Activated CD8-positive, alpha-beta T cell treated with anti-CD3 and anti-CD28 coated beads for 36 hours (primary cell): ENCODE measurements around the gene ZC3H18. TPM values are rescaled to one million over a fixed set of nuclear protein-coding genes. Genes with fewer than 3 reads are reported as not detected.

Source experiments
- ATAC-seq: fragments of 200-7000 bp; cut with Tn5 transposase; one replicate; pipeline ENCODE4 v1.10.0; 2021; ENCODE audit warnings: mild to moderate bottlenecking, moderate library complexity
- CTCF ChIA-PET: fragments of 350-600 bp; sonication (Branson Sonifier 250); formaldehyde crosslinking; loops from one replicate; lab custom pipeline; 2021; ENCODE audit warnings: antibody characterized with exemption; lab: Charles Lee
- POLR2A ChIA-PET: fragments of 350-600 bp; sonication (Branson Sonifier 250); formaldehyde crosslinking; loops from one replicate; lab custom pipeline; 2021; ENCODE audit warnings: antibody characterized with exemption; lab: Charles Lee
- DNase-seq: peaks from one replicate; pipeline ENCODE4 v3.0.0-alpha.2; 2020
- H3K27ac Mint-ChIP-seq: one replicate; pipeline ENCODE4 v1.8.0; 2021; ENCODE audit warnings: mild to moderate bottlenecking, mixed read lengths
- H3K27me3 Mint-ChIP-seq: one replicate; pipeline ENCODE4 v1.8.0; 2021; ENCODE audit warnings: mixed read lengths
- H3K36me3 Mint-ChIP-seq: one replicate; pipeline ENCODE4 v1.8.0; 2021; ENCODE audit warnings: low read depth, mixed read lengths
- H3K4me1 Mint-ChIP-seq: one replicate; pipeline ENCODE4 v1.8.0; 2021; ENCODE audit warnings: low read depth, mixed read lengths
- H3K4me3 Mint-ChIP-seq: one replicate; pipeline ENCODE4 v1.8.0; 2021; ENCODE audit warnings: mild to moderate bottlenecking, moderate library complexity, mixed read lengths
- H3K9me3 Mint-ChIP-seq: one replicate; pipeline ENCODE4 v1.8.0; 2021; ENCODE audit warnings: mixed read lengths
- intact Hi-C: fragments of 100-400 bp; cut with micrococcal nuclease; formaldehyde crosslinking; loops from one replicate; pipeline ENCODE4 v1.10.0; 2022
- total RNA-seq, 2 experiments: library from RNA; stranded (reverse); gene quantifications; one replicate each; pipeline ENCODE4 v1.2.3, GENCODE V29; 2021
- TF ChIP-seq, protein P1 (sequence below): fragments of 200-600 bp; IDR thresholded peaks from one replicate; pipeline ENCODE4 v1.8.0; 2022; ENCODE audit warnings: antibody characterized with exemption, mild to moderate bottlenecking

ZC3H18 gene
- total RNA-seq, 2 experiments from 2014 or later = 67.7 to 73.5 TPM

DNA sequence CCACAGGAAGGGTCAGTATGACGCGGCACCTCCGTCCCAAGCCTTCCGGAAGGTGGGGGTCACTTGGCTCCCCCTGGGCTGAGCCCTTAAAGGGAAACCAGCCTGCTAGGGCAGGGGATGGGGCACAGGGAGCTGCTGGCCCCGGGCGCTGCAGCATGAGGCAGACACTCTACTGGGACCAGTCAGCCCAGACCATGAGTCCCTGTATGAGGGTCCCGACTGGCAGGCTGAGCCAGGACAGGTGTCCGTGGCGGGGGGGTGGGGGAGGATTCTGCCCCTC, 43.4 kb upstream of the ZC3H18 start:
- Mint-ChIP-seq H3K9me3 (no peaks in the 10 kb centered on the region), H3K4me3 (no peak overlapping the region), H3K36me3 (peaks cover 2% of the 10 kb centered on the region), H3K27me3 (no peaks in the 10 kb centered on the region), H3K27ac (no peak overlapping the region), H3K4me1 (no peaks in the 10 kb centered on the region)
- ChIA-PET CTCF (interaction anchor here (0.9 kb wide), 1 partner anchor 83 kb away, joined by 3 read pairs; no protein-coding TSS in a partner anchor), POLR2A (no interaction called here)
- ATAC-seq (no peak), DNase-seq (no peak)
- intact Hi-C loops = loop anchor here (5.0 kb wide), 1 partner anchor 75 kb away; the partner anchor contains the start of gene ZFPM1
- TF ChIP-seq, protein P1, sequence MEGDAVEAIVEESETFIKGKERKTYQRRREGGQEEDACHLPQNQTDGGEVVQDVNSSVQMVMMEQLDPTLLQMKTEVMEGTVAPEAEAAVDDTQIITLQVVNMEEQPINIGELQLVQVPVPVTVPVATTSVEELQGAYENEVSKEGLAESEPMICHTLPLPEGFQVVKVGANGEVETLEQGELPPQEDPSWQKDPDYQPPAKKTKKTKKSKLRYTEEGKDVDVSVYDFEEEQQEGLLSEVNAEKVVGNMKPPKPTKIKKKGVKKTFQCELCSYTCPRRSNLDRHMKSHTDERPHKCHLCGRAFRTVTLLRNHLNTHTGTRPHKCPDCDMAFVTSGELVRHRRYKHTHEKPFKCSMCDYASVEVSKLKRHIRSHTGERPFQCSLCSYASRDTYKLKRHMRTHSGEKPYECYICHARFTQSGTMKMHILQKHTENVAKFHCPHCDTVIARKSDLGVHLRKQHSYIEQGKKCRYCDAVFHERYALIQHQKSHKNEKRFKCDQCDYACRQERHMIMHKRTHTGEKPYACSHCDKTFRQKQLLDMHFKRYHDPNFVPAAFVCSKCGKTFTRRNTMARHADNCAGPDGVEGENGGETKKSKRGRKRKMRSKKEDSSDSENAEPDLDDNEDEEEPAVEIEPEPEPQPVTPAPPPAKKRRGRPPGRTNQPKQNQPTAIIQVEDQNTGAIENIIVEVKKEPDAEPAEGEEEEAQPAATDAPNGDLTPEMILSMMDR = no peak

DNA sequence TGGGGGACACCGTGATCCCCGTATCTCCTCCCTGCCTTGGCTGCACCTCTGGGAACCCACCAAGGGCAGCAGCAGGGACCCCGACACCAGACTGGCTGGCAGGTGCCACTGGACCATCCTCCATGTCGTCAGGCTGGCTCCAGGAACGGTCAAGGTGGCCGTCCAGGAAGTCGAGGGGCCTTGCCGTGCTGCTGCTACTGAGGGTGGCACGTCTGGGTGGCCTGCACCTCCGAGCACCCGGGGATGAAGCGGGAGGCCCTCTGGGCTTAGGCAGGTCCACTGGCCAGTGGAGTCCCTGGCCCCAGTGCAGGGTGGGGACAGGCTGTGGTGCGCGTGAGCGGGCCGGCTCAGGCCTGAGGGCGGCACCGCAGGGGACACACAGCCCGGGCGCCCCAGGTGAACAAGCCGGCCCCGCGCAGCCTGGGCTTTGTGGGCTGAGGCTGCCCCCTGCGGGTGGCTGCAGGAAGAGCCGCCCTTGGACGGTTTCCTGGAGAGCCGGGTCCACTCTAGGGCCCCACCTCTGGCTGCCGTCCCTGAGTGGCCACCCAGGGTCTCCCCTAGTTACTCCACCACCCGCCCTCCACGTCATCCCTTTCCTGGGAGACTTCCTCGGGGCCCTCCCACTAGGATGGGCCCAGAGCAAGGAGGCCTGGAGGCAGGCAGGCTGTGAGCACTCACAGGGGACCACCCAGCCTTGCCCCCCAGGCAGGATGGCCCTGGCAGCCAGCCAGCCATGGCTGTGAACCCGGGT, 42.8 kb upstream of the ZC3H18 start:
- Mint-ChIP-seq H3K27ac (no peak overlapping the region), H3K4me1 (no peaks in the 10 kb centered on the region), H3K27me3 (no peaks in the 10 kb centered on the region), H3K4me3 (no peak overlapping the region), H3K36me3 (no peaks in the 10 kb centered on the region), H3K9me3 (no peaks in the 10 kb centered on the region)
- intact Hi-C loops = loop anchor here (5.0 kb wide), 1 partner anchor 75 kb away; the partner anchor contains the start of gene ZFPM1
- ATAC-seq (peak; percentile 82), DNase-seq (peak; percentile 71)
- POLR2A ChIA-PET = no interaction called here
- CTCF ChIA-PET = no interaction called here
- TF ChIP-seq, protein P1 = peak; percentile 85

DNA sequence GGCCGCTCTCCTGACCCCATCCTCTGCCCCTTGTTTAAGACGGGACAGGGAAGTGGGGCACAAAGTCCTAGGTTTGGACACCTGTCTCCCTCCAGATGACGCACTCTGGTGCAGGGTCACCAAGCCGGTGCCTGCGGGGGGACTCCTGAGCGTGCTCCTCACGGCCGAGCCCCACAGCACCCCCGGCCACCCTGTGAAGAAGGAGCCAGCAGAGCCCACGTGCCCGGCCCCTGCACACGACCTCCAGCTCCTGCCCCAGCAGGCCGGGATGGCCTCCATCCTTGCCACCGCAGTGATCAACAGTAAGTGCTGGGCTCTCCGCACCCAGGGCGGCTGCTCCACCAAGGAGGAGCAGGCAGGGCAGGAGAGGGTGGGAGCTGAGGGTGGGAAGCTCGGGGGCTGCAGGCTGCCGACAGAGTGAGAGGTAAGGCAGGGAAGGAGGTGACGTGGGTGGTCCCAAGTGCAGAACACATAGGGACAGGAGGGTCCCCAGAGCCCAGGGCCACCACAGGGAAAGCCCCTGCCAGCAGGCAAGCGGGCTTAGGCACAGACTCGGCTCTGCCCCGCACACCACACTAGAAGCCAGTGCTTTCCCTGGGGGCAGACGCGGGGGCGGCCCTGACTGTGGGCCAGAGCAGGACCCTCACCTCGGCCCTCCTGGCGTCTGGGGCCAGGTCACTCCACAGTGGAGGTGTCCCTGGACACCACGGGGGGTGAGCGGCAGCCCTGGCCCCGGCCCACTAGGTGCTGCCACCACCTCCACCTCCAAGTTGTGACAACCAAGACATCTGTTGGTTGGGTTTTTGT, 42.1 kb upstream of the ZC3H18 start:
- no peaks in the 10 kb centered on the region for H3K4me1 Mint-ChIP-seq
- H3K4me3 Mint-ChIP-seq = no peak overlapping the region
- H3K9me3 Mint-ChIP-seq = no peaks in the 10 kb centered on the region
- CTCF ChIA-PET = interaction anchor here (0.7 to 1.6 kb wide), 2 partner anchors 34 to 80 kb away, joined by 3 read pairs; no protein-coding TSS in a partner anchor
- TF ChIP-seq, protein P1 = no peak
- no peak overlapping the region for H3K27ac Mint-ChIP-seq
- no peak for DNase-seq
- POLR2A ChIA-PET = no interaction called here
- ATAC-seq = no peak
- no peaks in the 10 kb centered on the region for H3K36me3 Mint-ChIP-seq
- intact Hi-C loops = loop anchor here (5.0 kb wide), 1 partner anchor 76 kb away; the partner anchor contains the start of gene ZFPM1
- no peaks in the 10 kb centered on the region for H3K27me3 Mint-ChIP-seq

DNA sequence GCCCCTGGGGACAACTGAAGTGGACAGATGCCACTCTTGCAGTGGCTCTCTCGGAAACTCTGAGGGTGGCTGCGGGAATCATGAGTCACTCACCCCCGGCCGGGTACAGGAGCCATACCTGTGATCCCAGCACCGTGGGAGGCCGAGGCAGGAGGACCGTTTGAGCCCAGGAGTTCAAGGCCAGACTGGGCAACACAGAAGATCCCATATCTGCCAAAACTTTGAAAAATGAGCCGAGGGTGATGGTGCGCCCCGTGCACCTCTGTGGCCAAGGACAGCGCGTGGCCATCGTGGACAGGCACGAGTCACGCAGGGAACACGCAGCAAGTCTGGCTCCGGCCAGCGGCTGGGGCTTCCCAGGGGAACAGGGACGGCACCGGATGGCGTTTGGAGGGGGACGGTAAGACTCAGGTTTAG, 41.3 kb upstream of the ZC3H18 start:
- Mint-ChIP-seq H3K4me1 (no peaks in the 10 kb centered on the region), H3K27me3 (no peaks in the 10 kb centered on the region), H3K9me3 (no peaks in the 10 kb centered on the region), H3K27ac (no peak overlapping the region), H3K36me3 (no peaks in the 10 kb centered on the region), H3K4me3 (no peak overlapping the region)
- POLR2A ChIA-PET = no interaction called here
- TF ChIP-seq, protein P1 = no peak
- CTCF ChIA-PET = interaction anchor here (0.7 to 1.6 kb wide), 2 partner anchors 33 to 81 kb away, joined by 3 read pairs; no protein-coding TSS in a partner anchor
- intact Hi-C loops = loop anchor here (5.0 kb wide), 1 partner anchor 77 kb away; the partner anchor contains the start of gene ZFPM1
- DNase-seq (no peak), ATAC-seq (no peak)
